GM21367 (cell line): ENCODE measurements around the gene ZNFX1.

Experiments used
- ATAC-seq: cut with Tn5 transposase; IDR thresholded peaks from one replicate; pipeline ENCODE4 v1.9.1; 2021; ENCODE audit not compliant: unreplicated experiment

Gene ZNFX1

DNA sequence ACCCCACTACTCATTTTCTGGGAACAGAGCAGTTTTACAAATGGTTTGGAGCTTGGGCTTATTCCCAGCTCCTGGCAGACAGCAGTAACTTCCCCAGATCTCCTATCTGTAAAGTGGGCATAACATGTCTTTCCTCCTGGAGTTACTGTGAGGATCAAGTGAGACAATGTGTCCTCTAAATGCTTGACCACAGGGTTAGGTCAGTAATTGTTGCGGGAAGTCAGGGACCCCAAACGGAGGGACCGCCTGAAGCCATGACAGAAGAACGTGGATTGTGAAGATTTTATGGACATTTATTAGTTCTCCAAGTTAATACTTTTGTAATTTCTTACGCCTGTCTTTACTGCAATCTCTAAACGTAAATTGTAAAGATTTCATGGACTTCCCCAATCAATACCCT lies 15.3 kb upstream of the ZNFX1 start:
- no peak for ATAC-seq

DNA sequence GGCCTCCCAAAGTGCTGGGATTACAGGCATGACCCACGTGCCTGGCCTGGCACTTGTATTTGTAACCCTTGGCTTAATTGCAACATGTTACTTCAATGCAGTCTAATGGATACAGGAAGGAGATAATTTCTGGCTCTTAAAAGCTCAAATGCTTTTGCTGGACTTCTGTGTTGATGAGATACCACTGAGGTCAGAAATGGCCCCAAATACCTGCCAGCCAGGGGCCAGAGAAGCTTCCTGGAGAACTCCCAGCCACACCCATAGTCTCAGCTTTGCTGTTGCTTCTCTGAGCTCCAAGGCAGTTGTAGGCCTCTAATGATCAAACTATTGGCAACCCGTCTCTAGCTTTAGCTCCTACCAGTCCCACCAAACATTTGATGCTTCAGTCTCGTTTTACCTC lies 14.2 kb upstream of the ZNFX1 start:
- no peak for ATAC-seq

DNA sequence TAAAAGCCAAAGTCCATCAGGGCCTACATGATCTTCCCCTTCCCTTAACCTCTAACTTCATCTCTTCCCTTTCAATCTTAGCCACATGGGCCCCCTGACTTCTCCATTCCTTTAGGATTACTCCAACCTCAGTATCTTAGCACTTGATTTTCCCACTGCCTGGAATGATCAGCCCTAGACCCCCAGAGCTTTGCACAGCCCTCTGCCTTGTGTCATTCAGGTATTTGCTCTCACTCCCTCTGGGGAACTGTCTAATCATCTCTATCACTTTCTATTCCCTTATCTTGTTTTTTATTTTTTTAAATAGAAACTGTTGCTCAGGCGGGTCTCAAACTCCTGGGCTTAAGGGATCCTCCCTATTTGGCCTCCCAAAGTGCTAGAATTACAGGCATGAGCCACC lies 13.3 kb upstream of the ZNFX1 start:
- ATAC-seq: no peak

DNA sequence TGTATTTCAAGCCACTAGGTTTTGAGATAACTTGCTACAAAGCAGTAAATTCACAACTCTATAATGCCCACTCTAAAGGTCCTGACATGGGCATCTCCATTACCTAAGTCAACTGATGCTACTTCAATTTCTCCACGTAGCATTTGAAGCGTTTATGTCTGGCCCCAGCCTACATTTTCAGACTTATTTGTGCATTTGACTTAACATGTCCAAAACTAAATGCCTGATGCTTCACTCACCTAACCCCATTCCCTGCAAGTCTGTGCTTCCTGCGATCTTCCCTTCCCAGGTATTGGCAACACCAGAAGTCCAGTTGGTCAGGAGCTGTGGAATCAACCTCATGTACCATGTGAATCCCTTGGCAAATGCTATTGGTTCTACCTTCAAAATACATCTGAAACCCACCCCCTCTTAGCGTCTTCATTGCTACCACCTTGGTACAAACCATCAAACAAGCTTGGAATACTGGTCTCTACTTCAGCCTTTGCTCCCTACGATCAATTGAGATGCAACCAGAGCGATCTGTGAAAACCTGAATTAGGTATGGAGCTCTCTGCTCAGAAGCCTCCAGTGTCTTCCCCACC lies 12.8 kb upstream of the ZNFX1 start:
- ATAC-seq: no peak

DNA sequence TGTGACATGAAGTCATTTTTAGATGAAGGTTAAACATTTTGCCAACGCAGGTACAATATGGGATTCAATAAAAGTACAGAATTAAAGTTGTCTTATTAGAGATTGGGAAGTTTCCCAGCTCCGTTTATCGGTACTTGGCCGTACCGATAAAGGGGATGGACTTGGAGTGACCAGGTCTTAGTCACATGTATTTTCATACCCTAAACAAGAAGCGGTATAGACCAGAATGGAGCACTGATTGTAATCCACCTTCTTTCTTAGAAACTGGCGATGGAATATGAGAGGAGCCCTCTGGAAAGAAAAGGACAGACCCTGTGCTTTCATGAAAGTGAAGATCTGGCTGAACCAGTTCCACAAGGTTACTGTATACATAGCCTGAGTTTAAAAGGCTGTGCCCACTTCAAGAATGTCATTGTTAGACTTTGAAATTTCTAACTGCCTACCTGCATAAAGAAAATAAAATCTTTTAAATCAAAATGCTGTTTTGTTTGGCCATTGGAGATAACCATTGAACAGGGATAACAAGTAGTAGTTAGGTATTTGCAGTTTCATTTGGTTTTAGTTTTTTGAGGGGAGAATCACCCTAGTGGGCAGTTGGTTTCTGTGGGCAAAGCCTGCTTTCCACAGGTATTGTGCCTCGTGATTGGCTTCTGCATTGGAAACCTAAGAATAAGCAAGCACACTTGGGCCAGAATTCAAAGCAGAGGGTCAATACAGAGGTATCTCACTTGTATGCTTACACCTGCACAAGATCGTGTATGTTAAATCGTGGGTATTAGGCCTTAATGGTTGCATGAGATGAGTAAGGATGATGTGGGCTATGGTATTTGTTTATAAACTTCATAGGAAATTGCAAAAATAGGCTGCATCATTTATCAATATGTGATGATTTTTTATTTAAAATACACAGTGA lies 11.2 kb upstream of the ZNFX1 start:
- ATAC-seq: no peak

DNA sequence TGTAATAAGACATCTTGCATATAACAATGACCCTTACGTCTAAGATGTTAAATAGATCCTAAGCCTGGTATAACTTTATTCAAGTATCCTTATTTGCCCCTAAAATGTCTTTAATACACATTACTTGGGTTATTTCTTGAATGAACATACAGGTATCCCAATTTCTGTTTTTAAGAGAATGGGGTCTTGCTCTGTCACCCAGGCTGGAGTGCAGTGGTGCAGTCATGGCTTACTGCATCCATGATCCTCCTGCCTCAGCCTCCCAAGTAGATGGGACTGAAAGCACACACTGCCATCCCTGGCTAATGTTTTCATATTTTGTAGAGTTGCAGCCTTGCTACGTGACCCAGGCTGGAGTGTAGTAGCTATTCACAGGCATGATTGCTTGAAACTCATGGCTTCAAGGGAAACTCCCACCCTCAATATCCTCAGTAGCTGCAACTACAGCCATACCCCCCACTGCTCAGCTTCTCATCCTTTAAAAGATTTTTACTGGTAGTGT lies 10.4 kb upstream of the ZNFX1 start:
- ATAC-seq: no peak

DNA sequence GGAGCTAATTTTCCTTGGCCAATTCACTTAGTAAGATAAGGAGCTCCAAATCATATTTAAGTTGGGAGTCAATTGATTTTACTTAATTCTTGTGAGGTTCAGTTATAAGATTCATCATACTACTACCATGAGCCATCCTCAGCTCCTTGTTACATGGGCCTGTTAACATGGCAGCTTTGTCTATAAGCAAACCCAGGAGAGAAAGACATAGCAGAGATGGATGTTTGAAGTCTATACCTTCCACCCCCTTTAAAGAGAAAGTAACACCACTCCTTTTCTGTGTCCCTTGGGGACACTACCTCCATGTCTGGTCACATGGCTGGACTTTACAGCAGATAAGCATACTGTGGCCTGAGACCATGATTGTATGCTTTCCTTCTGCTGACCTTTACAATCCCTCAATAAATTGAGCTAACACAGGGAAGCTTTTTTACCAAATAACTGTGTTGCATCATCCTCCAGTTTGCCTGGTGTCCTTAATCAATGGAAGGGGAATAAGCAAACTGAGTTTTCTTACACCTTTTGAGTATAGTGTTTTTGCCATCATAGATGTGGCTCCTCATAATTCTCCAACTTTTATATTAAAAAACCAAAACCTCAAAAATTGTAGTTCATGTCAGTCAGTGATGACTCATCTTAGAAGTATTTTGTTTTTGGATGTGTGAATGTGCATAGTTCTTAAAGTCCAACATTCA lies 9.8 kb upstream of the ZNFX1 start:
- no peak for ATAC-seq

DNA sequence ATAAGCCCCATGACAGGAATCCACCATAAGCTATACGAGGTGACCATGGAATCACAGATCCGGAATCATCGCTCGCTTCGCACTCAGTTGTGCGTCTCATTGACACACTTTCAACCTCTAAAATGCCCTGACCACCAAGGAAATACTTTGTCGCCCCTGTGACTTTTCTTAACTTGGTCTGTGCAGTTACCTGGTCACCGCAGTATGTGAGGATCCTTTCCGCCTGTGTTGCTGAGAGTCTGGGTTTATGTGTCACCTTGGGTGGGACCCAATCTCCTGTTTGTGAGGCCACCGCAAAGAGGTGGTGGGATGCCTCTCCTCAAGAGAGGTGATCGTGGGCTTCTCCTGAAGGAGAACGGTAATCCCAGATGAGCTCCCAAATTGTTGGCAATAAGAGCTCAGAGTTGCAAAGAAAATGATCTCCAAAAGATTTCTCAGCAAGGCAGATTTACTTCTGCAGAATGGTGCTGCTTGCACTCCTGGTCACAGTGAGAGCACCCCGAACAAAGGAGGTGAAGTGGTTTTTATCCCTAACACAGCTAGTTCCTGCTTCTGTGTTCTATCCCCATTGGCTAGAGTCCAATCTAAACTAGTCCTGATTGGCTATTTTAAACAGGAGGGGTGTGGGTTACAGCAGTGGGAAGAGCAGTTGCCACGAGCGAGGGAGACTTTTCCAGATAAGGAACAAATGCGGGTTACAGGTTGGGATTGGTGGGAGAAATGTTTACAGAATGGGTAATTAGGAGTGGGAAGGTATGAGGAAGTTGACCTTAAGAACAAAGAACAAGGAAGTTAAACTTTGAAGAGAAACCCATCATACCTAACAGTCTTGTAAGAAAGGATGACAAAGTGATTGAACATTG lies 9.1 kb upstream of the ZNFX1 start:
- ATAC-seq: no peak

DNA sequence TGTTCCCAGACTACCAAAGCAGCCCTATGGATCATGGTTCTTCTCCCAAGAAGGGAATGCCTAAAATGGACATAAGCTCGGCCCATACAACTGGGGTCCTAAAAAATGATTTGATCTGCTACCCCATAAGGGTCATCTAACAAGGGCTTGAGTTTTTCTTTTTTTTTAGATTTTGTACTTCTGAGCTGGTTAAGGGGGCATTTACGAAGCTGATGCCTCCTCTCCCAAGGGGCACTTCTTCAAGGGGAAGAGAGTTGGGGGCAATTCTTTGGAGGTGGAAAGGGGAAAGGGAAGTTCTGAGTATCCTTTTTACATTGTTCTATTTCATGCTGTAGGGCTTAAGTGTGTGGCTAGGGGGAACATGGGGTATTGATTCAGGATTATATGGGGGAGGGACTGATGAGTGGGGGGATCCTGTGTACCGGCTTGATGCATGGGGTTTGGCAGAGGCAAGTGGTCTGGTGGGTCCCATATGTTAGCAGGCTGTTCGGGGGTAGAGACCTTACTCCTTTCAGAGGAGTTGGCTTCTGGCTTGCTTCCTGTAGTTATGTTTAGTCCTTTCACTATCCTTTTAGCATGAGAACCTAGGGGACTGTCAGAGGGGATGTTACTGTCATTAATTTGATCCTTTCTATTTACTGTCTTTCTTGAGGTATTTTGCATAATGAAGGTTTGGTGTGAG lies 8.1 kb upstream of the ZNFX1 start:
- no peak for ATAC-seq

DNA sequence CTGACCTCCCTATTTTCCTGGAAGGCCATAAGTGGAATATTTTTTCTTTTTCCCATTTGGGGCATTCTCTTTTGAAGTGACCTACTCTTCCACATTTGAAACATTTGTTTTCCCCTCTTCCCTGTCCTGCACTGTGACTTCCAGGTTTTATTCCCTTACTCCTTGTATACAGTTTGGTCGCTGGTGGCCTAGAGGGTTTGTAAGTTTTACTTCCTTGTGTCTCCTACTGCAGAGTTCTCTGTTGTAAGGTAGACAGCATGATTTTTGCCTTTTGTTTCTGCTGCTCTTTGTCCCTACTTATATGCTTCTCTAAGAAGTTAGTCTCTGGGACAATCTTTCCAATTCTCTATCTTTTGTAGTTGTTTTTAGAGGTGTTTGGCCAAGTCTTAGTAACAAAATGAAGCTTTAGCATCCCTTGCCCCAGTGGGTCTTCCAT lies 7.4 kb upstream of the ZNFX1 start:
- ATAC-seq: no peak

DNA sequence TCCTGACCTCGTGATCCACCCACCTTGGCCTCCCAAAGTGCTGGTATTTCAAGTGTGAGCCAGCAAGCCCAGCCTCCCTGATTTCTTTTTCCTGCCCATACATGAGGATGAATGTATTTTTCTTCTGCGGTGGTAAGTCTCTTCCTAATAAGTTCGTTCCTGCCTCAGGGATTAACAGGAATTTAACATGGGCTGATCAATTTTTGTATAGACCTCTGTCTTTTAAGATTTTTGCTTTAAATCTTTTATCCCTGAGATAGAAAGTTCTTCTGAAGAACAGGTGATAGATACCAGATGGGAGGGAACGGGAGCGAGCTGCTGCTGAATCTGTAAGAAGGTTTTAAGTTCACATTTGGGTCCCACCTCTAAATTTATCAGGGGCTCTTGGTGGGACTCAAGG lies 7.0 kb upstream of the ZNFX1 start:
- ATAC-seq: no peak

DNA sequence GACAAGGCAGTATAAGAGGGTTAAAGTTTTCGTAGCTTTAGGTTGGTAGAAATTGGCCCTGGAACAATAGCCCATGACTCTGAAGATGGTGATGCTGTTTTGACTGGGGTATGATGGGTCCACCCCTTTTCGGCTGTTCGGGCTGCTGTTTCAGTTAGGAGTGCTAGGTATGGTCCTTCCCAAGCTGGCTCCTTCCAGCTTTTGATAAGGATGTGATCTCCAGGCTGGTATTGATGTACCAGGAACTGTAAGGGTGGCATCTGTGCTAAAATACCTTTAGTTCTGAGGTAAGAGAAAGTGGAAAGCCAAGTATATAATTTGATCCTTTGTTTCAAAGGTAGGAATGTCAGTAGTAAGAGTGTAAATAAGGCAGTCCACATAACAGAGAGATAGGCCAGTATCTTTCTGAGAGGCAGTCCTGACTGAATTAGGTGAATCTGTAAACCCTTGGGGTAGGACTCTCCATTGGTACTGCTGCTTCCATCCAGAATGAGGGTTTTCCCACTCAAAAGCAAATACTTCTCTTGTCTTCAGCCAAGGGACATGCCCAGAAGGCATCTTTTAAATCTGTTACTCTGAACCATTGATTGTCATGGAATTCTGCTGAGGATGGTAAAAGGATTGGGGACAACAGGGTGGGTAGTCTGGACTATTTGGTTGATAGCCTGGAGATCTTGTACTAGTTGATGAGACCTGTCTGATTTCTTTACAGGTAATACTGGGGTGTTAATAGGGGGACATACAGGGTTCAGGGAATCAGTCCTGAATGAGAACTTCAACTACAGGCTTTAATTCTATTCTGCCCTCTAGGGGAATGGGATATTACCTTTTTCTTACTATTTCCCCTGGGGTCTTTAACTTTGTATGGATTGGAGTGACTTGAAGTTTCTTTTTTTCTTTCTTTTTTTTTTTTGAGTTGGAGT lies 6.1 kb upstream of the ZNFX1 start:
- no peak for ATAC-seq

DNA sequence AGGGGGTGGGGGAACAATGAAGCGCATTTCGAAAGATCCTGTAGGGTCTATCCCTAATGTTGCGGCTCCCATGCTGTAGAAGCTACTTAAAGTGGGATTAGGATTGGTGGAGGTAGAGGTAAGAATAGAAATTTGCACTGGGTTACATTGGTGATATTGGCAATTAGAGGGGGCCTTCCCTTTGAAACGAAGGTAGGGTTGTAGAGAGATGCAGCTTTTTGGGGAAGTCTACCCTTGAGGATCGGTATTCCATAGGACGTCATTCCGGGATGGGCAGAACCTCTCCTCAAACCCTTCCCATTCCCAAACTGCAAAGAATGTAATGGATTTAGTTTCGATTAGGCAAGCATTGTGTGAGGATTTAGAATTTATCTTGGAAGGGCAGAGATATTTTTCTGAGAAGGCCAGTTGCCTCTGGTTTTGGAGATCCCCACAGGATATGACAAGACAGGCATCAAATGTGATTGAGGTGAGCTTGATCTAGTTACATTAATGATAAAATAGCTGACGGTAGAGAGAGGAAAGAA lies 5.4 kb upstream of the ZNFX1 start:
- no peak for ATAC-seq

DNA sequence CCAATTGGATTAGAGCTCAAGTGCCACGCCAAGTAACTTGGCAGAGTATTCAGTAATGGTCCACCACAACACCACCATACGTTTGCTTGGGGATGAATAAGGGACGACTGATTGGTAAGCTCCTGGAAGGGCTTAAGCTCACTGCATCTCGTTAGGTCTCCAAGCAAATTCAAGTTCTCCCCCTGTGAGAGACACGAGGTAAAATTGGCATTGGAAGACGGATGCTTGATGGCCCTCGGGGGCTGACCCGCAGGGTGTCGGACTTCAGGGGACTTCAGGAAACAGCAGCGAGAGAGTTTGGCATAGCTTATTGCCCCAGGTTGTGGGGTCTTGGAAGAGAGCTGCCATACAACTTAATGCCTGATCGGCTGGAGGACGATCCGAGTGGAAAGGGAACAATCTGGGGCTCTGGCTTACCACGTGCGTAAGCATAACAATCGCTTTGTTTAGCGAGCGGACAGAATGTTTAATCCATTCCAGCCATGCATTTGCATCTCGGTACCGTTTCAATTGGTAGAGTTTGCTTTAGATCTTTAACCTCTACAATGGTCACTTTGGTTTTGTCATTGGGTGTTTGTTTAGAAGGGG lies 4.8 kb upstream of the ZNFX1 start:
- ATAC-seq: no peak

DNA sequence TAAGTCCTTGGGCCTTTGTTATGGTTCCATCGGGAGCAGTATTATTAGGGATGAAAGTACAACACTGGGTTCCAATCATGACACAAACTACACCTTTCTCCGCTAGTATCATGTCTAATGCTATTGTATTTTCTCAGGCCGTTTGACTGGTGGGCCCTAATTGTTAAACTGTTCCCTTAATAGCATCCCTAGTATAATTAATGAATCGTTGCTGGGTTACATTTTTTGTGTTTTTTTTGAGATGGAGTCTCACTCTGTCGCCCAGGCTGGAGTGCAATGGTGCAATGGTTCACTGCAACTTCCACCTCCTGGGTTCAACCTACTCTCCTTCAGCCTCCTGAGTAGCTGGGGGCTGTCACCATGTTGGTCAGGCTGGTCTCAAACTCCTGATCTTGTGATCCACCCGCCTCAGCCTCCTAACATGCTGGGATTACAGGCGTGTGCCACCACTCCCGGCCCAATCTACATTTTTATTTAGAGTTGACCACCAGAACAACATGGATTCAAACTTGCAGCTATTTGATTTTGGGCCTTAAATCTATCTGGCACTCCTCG lies 4.1 kb upstream of the ZNFX1 start:
- no peak for ATAC-seq

DNA sequence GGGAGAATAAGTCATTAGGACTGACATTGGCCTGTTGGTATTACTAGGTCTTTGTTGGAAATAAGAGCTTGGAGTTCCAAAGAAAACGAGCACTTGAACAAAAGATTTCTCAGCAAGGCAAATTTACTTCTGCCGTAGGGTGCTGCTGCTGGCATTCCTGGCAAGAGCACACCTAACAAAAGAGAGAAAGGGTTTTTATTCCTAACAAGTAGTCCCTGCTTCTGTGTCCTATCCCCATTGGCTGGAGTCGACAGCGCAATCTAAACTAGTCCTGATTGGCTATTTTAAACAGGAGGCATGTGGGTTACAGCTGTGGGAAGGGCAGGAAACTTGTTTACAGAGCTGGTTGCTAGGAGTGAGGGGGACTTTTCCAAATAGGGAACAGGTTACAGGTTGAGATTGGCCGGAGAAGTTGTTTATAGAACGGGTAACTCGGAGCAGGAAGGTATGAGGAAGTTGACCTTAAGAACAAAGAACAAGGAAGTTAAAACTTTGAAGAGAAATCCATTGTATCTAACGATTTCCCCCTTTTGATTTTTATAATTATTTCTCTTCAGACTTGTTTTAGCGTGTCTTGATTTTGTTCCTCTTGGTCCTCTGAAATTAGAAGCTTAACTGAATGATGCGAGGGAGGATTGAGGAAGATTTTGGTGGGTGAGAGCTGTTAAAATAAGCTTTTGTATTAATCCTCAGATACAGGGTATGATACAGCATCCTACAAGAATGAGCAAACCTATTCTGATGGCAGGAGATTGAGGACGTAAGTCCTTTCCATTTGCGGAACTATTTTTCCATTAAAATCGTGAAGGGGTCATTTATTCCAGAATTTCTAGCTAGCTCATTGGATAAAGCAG lies 3.4 kb upstream of the ZNFX1 start:
- ATAC-seq: no peak

DNA sequence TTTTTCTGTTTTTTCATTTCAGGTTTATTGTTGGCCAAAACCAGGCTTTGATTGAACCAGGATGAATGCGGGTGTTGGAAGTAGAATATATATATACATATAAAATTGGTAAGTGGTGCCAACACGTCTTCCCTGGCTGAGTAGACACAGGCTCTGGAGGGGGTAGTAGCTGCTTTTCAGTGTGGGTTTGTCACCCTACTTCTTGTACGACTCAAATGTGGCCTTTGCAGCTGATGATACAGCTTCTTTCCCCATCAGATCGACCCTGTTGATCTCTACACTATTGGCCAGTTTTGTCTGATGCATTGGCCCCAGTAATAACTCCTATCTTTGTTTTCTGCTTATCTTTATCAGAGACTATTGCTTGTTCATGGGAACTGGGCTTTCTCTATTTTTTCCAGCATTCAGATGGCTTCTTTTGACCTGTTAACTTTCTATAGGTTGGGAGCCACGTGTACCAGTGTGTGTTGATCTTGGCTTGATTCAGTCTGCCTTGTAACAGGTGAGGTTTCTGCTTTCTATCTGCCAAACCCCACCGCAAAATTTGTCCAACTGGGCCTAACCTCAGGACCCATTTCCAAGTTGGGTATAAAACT lies 2.7 kb upstream of the ZNFX1 start:
- ATAC-seq: no peak
